GM21423 (cell line): ENCODE measurements around the gene LGALS9.
"Not testable (repeated sequence)": the region's sequence is repeated elsewhere in the genome, so short reads cannot be mapped to it uniquely, and the experiment has no call there.

Experiments
- ATAC-seq: cut with Tn5 transposase; IDR thresholded peaks from one replicate; pipeline ENCODE4 v1.9.1; 2021; ENCODE audit warnings: mild to moderate bottlenecking, moderate library complexity; ENCODE audit not compliant: unreplicated experiment

The LGALS9 gene

DNA sequence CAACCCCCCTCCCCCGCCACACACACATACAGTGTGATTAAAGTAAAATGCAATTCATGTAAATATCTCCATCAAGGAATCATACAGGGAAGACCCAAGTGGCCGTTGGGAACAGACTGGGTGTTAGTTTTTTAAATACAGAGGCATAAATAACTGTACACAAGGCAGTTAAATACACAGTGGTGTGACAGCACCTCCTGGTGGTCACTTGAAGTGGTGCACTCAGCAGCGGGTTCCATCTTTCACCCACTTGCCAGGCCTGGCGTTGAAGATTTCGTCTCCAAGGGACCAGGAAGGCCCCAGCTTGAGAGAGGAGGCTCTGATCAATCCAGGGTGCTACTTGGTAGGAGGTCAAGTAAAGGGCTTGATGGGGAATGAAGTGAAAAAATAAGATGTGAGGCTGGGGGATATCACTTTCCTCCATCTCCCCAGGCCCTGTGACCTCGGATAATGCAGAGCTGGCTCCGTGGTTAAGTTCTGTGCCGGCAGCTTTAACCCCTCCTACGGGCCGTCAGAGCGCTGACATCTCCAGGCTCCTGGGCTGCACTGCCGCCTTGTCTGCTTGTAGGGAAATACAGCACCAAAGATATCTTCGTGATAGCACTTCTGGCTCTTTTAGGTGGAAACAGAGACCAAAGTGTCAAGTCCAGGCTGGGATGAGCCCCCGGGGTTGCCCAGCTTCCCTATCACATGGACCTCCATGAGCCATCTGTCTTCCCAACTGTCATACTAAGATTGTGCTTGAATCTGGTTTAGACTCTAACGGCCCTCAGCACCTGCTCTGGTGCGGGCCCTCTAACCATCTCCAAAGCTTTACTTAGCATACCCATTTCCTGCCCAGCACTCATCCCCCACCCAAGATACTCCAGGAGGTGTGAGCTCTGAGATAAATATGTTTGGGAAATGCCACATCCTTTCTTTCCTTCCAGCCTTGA lies 20.7 kb downstream of the LGALS9 start:
- ATAC-seq = no peak

- ATAC-seq = not testable (repeated sequence)
Measured at GRCh38 chr17:27653449-27653971, 22.5 kb downstream of the LGALS9 start.

DNA sequence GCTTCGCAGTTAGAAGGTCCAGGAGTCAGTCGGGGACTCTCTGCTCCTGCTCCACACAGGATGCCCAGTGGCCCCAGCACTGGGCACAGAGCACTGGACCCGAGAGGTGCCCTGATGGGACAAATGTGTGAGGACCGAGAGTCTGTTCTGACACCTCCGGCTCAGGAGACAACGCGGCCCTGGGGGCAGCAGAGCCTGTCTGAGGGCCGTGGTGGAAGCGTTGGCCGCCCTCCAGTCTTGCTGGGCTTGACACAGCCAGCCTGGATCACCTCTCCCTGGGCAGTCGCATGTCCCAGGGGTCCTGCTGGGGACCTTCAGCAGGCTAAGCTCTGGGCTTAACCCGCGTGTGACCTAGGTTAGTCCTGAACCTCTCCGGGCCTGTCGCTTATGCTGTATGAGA lies 23.1 kb downstream of the LGALS9 start:
- no peak for ATAC-seq

GRCh38 chr17:27654654-27655524 lies 23.9 kb downstream of the LGALS9 start:
- peak; percentile 61 for ATAC-seq

- not testable (repeated sequence) for ATAC-seq
Measured at GRCh38 chr17:27655525-27656111, 24.6 kb downstream of the LGALS9 start.

- ATAC-seq = not testable (repeated sequence)
Measured at GRCh38 chr17:27656620-27657019, 25.6 kb downstream of the LGALS9 start.

GRCh38 chr17:27657620-27658019 lies 26.6 kb downstream of the LGALS9 start:
- no peak for ATAC-seq

- no peak for ATAC-seq
Measured at GRCh38 chr17:27659683-27660082, 28.7 kb downstream of the LGALS9 start.

DNA sequence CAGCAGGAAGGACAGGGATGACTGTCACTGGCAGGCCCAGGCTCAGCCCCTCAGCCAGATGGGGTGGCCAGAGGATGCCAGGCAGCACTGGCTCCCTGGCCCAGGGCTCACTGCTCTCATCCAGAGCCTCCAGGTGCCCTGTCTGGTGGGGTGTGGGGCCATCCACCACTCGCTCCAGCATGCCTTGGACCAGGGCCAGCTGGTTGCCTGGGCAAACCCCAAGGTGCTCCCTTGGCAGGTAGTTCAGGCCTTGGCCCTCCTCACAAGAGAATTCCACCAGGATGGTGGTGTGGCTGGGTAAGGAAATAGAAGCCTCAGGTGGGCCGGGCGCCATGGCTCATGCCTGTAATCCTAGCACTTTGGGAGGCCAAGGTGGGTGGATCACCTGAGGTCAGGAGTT lies 29.4 kb downstream of the LGALS9 start:
- no peak for ATAC-seq

- ATAC-seq = no peak
Measured at GRCh38 chr17:27663936-27664605, 33.1 kb downstream of the LGALS9 start.

DNA sequence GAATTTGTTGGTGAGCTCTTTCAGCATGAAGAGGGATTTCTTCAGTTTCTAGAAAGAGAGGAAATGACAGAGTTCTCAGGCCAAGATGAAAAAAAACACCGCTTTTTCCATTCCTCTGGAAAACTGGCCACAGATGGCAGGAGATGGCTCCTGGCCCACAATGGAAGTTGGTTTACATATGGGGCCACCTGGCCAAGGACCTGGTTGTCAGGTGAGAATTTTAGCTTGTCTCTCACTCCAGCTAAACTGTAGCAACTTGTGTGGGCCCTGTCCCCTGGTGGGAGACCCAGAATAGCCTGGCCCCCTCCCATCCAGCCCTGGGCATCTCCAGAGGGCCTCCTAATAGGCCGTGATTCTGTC lies 33.6 kb downstream of the LGALS9 start:
- ATAC-seq = no peak

GRCh38 chr17:27665549-27665948 lies 34.6 kb downstream of the LGALS9 start:
- ATAC-seq = no peak

DNA sequence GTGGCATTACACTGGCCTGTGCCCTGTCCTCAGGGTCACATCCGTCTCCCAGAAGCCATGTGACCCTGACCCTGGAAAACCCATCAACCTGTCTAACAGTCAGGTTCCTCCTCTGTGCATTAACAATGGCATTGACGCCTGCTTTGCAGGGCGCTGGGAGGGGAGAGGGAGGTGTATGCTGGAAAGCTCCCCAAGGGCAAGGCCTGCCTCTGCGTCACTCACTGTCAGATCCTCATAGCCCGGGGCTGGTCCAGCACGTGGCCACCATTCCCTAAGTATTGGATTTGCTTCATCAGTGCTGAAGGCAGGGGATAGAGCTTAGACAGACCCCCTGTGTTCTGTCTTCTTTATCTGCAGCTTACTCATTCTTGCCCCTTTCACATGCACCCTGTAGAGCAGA lies 35.3 kb downstream of the LGALS9 start:
- not testable (repeated sequence) for ATAC-seq

DNA sequence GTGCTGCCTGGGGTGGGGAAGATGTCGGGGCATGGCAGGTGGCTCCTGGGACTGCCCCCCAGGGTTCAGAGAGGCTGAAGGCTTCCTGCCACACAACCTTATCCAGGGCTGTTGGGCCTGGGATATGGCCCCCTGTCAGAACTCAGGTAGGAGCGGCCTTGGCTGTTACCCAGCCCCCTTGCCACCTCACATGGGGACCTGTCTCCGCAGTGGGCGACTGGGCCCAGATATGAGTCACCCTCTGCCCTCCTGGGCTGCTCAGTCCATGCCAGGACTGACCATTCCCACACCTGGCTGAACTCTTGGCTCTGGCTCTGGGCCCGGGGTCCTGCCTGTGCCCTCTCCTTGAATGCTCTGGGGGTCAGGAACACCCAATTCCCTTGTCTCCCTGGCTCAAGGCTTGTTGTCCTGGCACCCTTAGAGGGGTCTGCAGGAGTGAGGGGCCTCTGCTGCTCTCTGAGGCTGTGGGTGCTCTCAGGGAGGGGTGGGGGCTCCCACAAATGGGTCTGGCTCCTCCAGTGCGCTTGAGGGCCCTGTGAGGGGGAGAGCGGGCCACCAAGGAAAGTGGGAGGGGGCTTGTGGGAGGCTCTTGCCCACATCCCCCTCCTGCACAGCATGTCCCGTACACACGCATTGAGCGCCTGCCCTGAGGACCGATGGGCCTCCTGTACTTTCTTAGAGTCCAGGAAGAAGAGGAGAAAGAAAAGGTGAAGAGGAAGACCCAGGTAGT lies 36.0 kb downstream of the LGALS9 start:
- no peak for ATAC-seq

DNA sequence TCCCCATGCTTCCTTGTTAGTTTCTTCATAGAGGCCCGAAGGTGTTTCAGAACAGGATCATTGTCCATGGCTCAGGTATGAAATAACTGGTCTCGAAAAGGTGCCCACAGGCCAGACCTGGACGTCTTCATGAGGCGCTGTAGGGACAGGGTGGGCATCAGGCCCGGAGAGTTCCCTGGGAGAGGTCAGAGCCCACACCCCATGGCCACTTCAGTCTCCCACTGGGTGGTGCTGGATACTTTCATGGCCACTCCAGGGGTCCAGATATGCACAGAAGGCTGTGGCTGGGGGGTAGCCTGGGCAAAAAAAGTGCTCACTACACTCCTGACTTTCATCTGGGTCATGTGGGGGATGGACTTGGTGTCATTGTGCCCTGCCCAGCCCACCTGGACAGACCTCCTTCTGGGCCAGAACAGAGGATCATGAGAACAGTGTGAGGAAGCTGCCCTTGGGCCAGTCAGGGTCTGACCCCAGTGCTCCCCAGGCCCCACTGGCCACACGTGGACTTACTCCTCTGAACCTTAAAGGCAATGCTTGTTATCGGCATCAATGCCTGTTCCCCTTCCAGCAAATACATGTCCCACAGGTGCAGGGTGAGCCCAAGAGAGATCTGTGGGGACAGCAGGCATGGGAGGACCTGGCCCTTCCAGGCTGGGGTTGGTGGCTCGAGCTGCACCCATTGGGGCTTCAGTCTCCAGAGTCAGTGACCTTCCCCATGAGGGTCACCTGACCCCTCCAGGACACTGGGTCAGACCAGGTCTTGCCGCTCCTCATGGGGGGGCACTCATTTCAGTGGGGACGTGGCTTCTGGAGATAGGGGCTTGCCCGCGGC lies 36.9 kb downstream of the LGALS9 start:
- no peak for ATAC-seq

DNA sequence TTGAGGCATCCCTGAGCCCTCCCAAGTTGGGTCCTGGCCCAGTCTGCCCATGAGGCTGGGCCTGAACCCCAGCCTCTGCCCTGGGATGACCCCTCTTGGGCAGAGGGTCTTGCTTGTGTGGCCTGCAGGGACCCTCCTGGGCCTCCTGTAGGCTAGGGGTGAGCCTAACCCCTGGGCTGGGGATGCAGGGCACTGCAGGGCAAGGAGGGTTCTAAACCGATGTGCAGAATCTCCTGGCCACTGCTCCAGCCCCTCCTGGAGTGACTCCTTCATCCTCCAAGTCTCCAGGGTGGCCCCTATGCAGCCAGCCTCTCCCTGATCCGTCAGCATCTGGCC lies 37.5 kb downstream of the LGALS9 start:
- ATAC-seq = no peak

- ATAC-seq = no peak
Measured at GRCh38 chr17:27669136-27669535, 38.1 kb downstream of the LGALS9 start.

GRCh38 chr17:27669850-27670249 lies 38.9 kb downstream of the LGALS9 start:
- no peak for ATAC-seq
